ENCODE measurements around the gene HIF3A. TPM values are rescaled to one million over a fixed set of nuclear protein-coding genes. Genes with fewer than 3 reads are reported as not detected.

Gene HIF3A
- polyA plus RNA-seq, 1 donor (not counting 4 experiments of a cell fraction or from before 2014, with no cell fraction given) = 0.01 TPM

GRCh38 chr19:46297700-46298478 is 1.0 kb downstream of the HIF3A start:
- peak; percentile 26 for TF ChIP-seq EZH2 (IDR thresholded peaks at IDR 0.05; ENCODE audit: low read length)
- TF ChIP-seq, protein P1, sequence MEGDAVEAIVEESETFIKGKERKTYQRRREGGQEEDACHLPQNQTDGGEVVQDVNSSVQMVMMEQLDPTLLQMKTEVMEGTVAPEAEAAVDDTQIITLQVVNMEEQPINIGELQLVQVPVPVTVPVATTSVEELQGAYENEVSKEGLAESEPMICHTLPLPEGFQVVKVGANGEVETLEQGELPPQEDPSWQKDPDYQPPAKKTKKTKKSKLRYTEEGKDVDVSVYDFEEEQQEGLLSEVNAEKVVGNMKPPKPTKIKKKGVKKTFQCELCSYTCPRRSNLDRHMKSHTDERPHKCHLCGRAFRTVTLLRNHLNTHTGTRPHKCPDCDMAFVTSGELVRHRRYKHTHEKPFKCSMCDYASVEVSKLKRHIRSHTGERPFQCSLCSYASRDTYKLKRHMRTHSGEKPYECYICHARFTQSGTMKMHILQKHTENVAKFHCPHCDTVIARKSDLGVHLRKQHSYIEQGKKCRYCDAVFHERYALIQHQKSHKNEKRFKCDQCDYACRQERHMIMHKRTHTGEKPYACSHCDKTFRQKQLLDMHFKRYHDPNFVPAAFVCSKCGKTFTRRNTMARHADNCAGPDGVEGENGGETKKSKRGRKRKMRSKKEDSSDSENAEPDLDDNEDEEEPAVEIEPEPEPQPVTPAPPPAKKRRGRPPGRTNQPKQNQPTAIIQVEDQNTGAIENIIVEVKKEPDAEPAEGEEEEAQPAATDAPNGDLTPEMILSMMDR (optimal IDR thresholded peaks at IDR 0.05 in 1 of 3, IDR thresholded peaks at IDR 0.05 in 1 of 3, conservative IDR thresholded peaks at IDR 0.05 in 1 of 3; ENCODE audit: extremely low read depth in 1 of 3, insufficient read depth in 2 of 3, low read length in 3 of 3) = no peak
- Histone ChIP-seq H3K36me3 (ENCODE audit: control insufficient read depth in 2 of 2, extremely low read depth in 1 of 2, insufficient read depth in 2 of 2, low read length in 2 of 2) (no peaks in the 10 kb centered on the region), H3K27ac (ENCODE audit: control insufficient read depth, insufficient read depth, low read length) (no peak overlapping the region), H2AFZ (ENCODE audit: control insufficient read depth, low read length) (no peak overlapping the region), H3K27me3 (ENCODE audit: control insufficient read depth, extremely low read depth, insufficient read depth, low read length) (peaks cover 19% of the 10 kb centered on the region), H3K4me1 (ENCODE audit: control insufficient read depth, extremely low read depth, insufficient read depth, low read length) (peaks cover 6% of the 10 kb centered on the region), H3K79me2 (ENCODE audit: control insufficient read depth, insufficient read depth, low read length) (no peaks in the 10 kb centered on the region), H4K20me1 (ENCODE audit: control insufficient read depth, extremely low read depth, insufficient read depth, low read length) (no peaks in the 10 kb centered on the region), H3K4me3 (ENCODE audit: control insufficient read depth in 2 of 3, extremely low read depth in 1 of 3, insufficient read depth in 2 of 3, low read depth in 1 of 3, low read length in 3 of 3) (no peak overlapping the region), H3K9ac (ENCODE audit: control insufficient read depth, extremely low read depth, insufficient read depth, low read length) (no peak overlapping the region), H3K9me3 (ENCODE audit: control insufficient read depth, low read depth, low read length) (no peaks in the 10 kb centered on the region), H3K4me2 (ENCODE audit: control insufficient read depth, extremely low read depth, insufficient read depth, low read depth, low read length) (no peak overlapping the region), H3K9me1 (ENCODE audit: control insufficient read depth, extremely low read depth, insufficient read depth, low read length) (no peaks in the 10 kb centered on the region)
- DNase-seq (ENCODE audit: low read depth, low spot score) = no peak
- dilution Hi-C loops (cut with MboI; ENCODE audit: extremely low pct_ligation_motif_present, low sequenced_read_pairs) = no loop called here
- no peak for FAIRE-seq

- H2AFZ ChIP-seq (ENCODE audit: control insufficient read depth, low read length) = no peak overlapping the region
- no peak overlapping the region for H3K4me3 ChIP-seq (ENCODE audit: control insufficient read depth in 2 of 3, extremely low read depth in 1 of 3, insufficient read depth in 2 of 3, low read depth in 1 of 3, low read length in 3 of 3)
Measured at GRCh38 chr19:46298479-46299003, 1.7 kb downstream of the HIF3A start.

More at GRCh38 chr19:46298479-46299003, 1.7 kb downstream of the HIF3A start:
- Histone ChIP-seq H3K9me1 (ENCODE audit: control insufficient read depth, extremely low read depth, insufficient read depth, low read length) (no peaks in the 10 kb centered on the region), H4K20me1 (ENCODE audit: control insufficient read depth, extremely low read depth, insufficient read depth, low read length) (no peaks in the 10 kb centered on the region), H3K36me3 (ENCODE audit: control insufficient read depth in 2 of 2, extremely low read depth in 1 of 2, insufficient read depth in 2 of 2, low read length in 2 of 2) (no peaks in the 10 kb centered on the region), H3K9me3 (ENCODE audit: control insufficient read depth, low read depth, low read length) (no peaks in the 10 kb centered on the region), H3K9ac (ENCODE audit: control insufficient read depth, extremely low read depth, insufficient read depth, low read length) (no peak overlapping the region), H3K4me2 (ENCODE audit: control insufficient read depth, extremely low read depth, insufficient read depth, low read depth, low read length) (peak overlapping the region; percentile 28), H3K79me2 (ENCODE audit: control insufficient read depth, insufficient read depth, low read length) (no peaks in the 10 kb centered on the region), H3K27ac (ENCODE audit: control insufficient read depth, insufficient read depth, low read length) (no peak overlapping the region), H3K27me3 (ENCODE audit: control insufficient read depth, extremely low read depth, insufficient read depth, low read length) (peaks cover 19% of the 10 kb centered on the region), H3K4me1 (ENCODE audit: control insufficient read depth, extremely low read depth, insufficient read depth, low read length) (peaks cover 6% of the 10 kb centered on the region)
- TF ChIP-seq EZH2 (IDR thresholded peaks at IDR 0.05; ENCODE audit: low read length) = no peak
- TF ChIP-seq, protein P1 (optimal IDR thresholded peaks at IDR 0.05 in 1 of 3, IDR thresholded peaks at IDR 0.05 in 1 of 3, conservative IDR thresholded peaks at IDR 0.05 in 1 of 3; ENCODE audit: extremely low read depth in 1 of 3, insufficient read depth in 2 of 3, low read length in 3 of 3) = no peak
- FAIRE-seq = no peak
- dilution Hi-C loops (cut with MboI; ENCODE audit: extremely low pct_ligation_motif_present, low sequenced_read_pairs) = no loop called here
- no peak for DNase-seq (ENCODE audit: low read depth, low spot score)

Measured in keratinocyte (primary cell).